Lung (tissue), 12 donors: ENCODE data around the gene ZNF429. TPM values are rescaled to one million over a fixed set of nuclear protein-coding genes. Genes with fewer than 3 reads are reported as not detected.

Source experiments
- ATAC-seq: fragments of 200-7000 bp; cut with Tn5 transposase; one replicate; pipeline ENCODE4 v1.9.1; 2020; ENCODE audit warnings: moderate number of reproducible peaks; ENCODE audit not compliant: insufficient read depth, low FRiP score
- DNase-seq, 3 donors: peaks; one replicate each; pipeline ENCODE4 v3.0.0-alpha.2; 2013 to 2017
- H3K27ac ChIP-seq, 2 donors: one replicate each; pipeline ENCODE4 v1.5.1; 2013; ENCODE audit warnings: mild to moderate bottlenecking in 2 of 2, moderate library complexity in 2 of 2, control low read depth in 1 of 2, inconsistent platforms in 1 of 2, low read depth in 1 of 2, low read length in 1 of 2
- H3K27me3 ChIP-seq, 3 donors: one replicate each; pipeline ENCODE4 v1.5.1; 2013; ENCODE audit warnings: low read length in 2 of 3; ENCODE audit not compliant: control insufficient read depth in 3 of 3, insufficient read depth in 3 of 3
- H3K36me3 ChIP-seq, 4 donors: one replicate each; pipeline ENCODE4 v1.5.1; 2013; ENCODE audit warnings: low read length in 4 of 4, mild to moderate bottlenecking in 1 of 4, moderate library complexity in 1 of 4; ENCODE audit not compliant: control insufficient read depth in 4 of 4, insufficient read depth in 4 of 4
- H3K4me1 ChIP-seq, 5 donors: one replicate each; pipeline ENCODE4 v1.5.1; 2013; ENCODE audit warnings: low read length in 5 of 5, mild to moderate bottlenecking in 2 of 5, moderate library complexity in 1 of 5; ENCODE audit not compliant: control insufficient read depth in 5 of 5, insufficient read depth in 5 of 5
- H3K4me3 ChIP-seq: one replicate; pipeline ENCODE4 v1.5.1; 2013; ENCODE audit warnings: mild to moderate bottlenecking, control low read depth, moderate library complexity
- H3K9ac ChIP-seq, 2 donors: one replicate each; pipeline ENCODE4 v1.5.1; 2013; ENCODE audit warnings: low read length in 2 of 2, control low read depth in 1 of 2; ENCODE audit not compliant: insufficient read depth in 1 of 2
- H3K9me3 ChIP-seq, 4 donors: one replicate each; pipeline ENCODE4 v1.5.1; 2013; ENCODE audit warnings: low read length in 3 of 4, mild to moderate bottlenecking in 1 of 4, moderate library complexity in 1 of 4; ENCODE audit not compliant: control insufficient read depth in 4 of 4, insufficient read depth in 3 of 4
- CTCF ChIP-seq: IDR thresholded peaks from 2 replicates; pipeline ENCODE4 v1.5.1; 2012; ENCODE audit warnings: mild to moderate bottlenecking; ENCODE audit errors: control extremely low read depth, extremely low read depth
- WGBS, 2 donors: extraction: QIAGEN DNeasy Blood & Tissue Kit; methylation state at CpG; one replicate each; pipeline ENCODE4 v1.1.7; 2013; 5-methylcytosine and 5-hydroxymethylcytosine counted together
- polyA plus RNA-seq, 2 donors: library from polyadenylated mRNA; stranded (reverse); fragments of 200-250 nt; gene quantifications; one replicate each; pipeline ENCODE4 v1.2.1, GENCODE V29; 2013
- total RNA-seq, 2 donors: library from RNA; depleted of rRNA in 1 of 2; stranded (reverse); fragments of >200 nt in 1 of 2; gene quantifications; one replicate each; pipeline ENCODE4 v1.2.1, GENCODE V29; 2014 to 2021
- donor health status: control.
- donor health status: control.
- donor health status: Bipolar disorder and iron deficiency.
- donor health status: healthy.
- donor health status: DM: yes; HTN: yes; CAD: no.

Gene ZNF429
- total and polyA plus RNA-seq, 4 donors = 5.4 to 18.9 (median 10.7) TPM

DNA sequence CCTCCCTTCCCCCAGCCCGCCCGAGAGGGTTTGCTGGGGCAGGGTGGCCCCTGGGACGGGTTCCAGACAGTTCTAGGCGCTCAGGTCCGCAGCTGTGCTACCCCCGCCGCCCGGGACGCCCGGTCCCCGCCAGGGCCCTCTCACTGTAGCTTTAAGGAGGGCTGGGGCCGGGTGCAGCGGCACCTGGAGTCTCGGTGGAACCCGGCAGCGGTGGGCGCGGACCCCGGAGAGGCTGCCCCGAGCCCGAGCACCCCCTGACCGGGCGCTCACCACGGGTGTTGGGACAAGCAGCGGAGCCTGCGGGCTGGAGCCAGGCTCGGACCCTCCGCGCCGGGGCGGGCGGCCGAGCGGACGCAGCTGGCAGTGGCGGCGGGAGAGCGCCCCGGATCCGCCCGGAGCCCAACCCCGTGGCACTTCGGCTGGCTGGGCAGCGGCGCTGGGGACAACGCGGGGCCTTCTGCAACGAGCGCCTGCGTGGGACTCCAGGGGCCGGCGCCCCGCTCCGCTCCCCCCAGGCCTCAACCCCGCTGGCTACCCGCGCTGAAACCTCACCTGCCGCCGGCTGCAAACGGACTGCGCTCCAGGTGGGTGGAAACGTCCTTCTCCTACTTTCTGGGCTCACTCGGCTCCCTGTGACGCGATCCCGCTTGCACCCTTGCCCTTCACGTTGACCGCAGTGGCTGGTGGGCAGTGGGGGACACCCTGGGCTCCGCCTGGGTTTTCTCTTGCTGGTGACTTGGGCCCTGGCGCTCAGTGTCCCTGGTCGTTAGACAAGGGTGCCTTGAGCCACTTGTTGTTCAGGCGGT, 81.1 kb downstream of the ZNF429 start:
- Histone ChIP-seq H3K9ac (no peak overlapping the region), H3K27ac (peak overlapping the region; percentile 56 to 65), H3K9me3 (peaks cover 0 to 15% (median 0%) of the 10 kb centered on the region in 4 donors), H3K4me3 (peak overlapping the region; percentile 44), H3K4me1 (peaks cover 0 to 13% (median 0%) of the 10 kb centered on the region in 5 donors), H3K36me3 (no peaks in the 10 kb centered on the region), H3K27me3 (no peaks in the 10 kb centered on the region)
- ATAC-seq = peak; percentile 45
- TF ChIP-seq CTCF = no peak
- WGBS, 2 donors = 5% methylated on average over 70 to 72 of the region's 72 CpGs
- peak; percentile 46 to 54 (median 52) for DNase-seq

GRCh38 chr19:21587117-21587461, 81.7 kb downstream of the ZNF429 start:
- H3K4me3 ChIP-seq = peak overlapping the region; percentile 44
- no peaks in the 10 kb centered on the region for H3K27me3 ChIP-seq
- TF ChIP-seq CTCF = no peak
- ATAC-seq = no peak
- H3K4me1 ChIP-seq = peaks cover 0 to 13% (median 0%) of the 10 kb centered on the region in 5 donors
- H3K9me3 ChIP-seq = peaks cover 0 to 15% (median 0%) of the 10 kb centered on the region in 4 donors
- H3K27ac ChIP-seq = no peak overlapping the region
- WGBS, 2 donors = 44 to 79% methylated on average over 12 of the region's 12 CpGs
- DNase-seq = no peak
- H3K9ac ChIP-seq = no peak overlapping the region
- H3K36me3 ChIP-seq = no peaks in the 10 kb centered on the region

DNA sequence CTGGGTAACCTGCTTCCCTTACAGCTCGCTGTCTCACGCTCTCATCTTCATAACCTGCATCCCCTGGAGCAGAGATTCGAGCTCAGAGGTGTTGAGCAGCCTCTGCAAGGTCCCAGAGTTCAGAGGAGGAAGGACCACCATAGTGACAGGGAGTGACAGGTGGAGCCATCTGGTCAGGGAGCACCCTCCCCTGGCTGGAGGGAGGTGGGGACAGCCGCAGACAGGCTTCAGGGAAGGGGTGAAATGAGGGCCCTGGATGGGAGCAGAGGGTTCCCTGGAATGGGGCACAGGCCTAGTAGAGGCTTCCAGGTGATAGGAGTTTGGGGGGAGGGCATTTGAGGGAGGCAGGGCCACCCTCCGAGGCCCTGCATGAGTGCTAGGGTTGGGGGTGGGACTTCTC, 82.1 kb downstream of the ZNF429 start:
- Histone ChIP-seq H3K4me3 (no peak overlapping the region), H3K27ac (no peak overlapping the region), H3K27me3 (no peaks in the 10 kb centered on the region), H3K9ac (no peak overlapping the region), H3K9me3 (peaks cover 0 to 15% (median 0%) of the 10 kb centered on the region in 4 donors), H3K36me3 (no peaks in the 10 kb centered on the region), H3K4me1 (peaks cover 0 to 13% (median 0%) of the 10 kb centered on the region in 5 donors)
- DNase-seq (no peak), ATAC-seq (no peak)
- WGBS, 2 donors = 74 to 81% methylated on average over 5 of the region's 5 CpGs
- no peak for TF ChIP-seq CTCF
